HG03097 (cell line): Measurements from ENCODE around the gene ZNF664.

Source experiments
- ATAC-seq: cut with Tn5 transposase; IDR thresholded peaks from one replicate; pipeline ENCODE4 v1.9.1; 2021; ENCODE audit not compliant: unreplicated experiment, low FRiP score

Gene ZNF664

GRCh38 chr12:124006846-124007713, 34.1 kb downstream of the ZNF664 start:
- no peak for ATAC-seq

DNA sequence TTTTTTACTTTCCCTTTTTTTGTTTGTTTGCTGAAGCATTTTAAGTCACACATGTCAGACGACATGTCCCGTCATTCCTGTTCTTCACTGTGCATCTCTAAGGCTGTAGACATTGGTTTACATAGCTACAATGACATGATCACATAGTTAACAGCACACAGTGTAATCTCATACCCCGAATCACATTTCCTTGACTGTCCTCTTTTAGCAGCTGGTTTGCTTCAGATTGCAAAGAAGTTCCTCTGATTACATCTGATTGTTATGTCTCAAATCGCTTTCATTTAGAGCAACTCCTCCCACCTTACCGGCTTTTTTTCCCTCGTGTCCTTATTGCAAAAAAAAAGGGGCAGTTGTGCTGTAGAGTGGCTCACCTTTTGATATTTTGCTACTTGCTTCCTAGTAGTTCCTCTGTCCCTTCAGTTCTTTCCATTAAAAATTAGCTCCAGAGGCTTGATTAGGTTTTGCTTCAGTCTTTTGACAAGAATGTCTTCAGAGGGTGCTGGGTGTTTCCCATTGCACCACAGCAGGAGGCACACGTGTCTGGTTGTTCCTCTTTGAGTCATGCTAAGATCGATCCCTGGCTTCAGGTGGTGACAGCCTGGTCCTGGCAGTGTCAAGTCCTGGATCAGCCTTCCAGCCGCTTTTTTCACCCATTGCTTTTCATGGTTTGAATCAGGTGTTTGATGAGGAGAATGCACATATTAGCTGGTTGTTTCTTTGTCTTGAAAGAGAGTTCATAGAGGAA, 35.0 kb downstream of the ZNF664 start:
- no peak for ATAC-seq

GRCh38 chr12:124008595-124008994, 35.6 kb downstream of the ZNF664 start:
- no peak for ATAC-seq

- ATAC-seq = no peak
These were observed 36.8 kb downstream of the ZNF664 start for GRCh38 chr12:124009781-124010180.

GRCh38 chr12:124010687-124011086, 37.7 kb downstream of the ZNF664 start:
- no peak for ATAC-seq

- no peak for ATAC-seq
These were observed 38.6 kb downstream of the ZNF664 start for GRCh38 chr12:124011435-124012115.

- ATAC-seq = no peak
These were observed 40.1 kb downstream of the ZNF664 start for GRCh38 chr12:124013073-124013472.

GRCh38 chr12:124015494-124016461, 42.8 kb downstream of the ZNF664 start:
- ATAC-seq = no peak

DNA sequence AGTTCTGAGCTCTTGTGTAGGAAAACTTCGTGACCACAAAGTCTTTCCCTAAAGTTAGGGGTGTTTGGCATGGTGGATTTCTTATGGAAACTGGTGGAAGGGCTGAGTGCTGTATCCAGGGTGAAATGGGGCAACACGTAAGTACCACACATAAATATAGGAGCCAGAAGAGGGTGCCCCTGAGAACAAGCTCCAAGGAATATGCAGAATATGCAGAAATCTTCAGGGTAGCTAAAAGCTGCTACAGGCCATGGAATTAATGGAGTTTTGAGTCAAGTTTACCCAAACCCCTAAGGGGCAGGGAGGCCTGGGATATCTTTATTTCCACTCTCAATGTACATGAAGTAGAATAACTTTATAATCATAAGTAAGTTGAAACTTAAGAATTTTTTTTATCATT, 44.0 kb downstream of the ZNF664 start:
- ATAC-seq = no peak

GRCh38 chr12:124018539-124018938, 45.5 kb downstream of the ZNF664 start:
- ATAC-seq = no peak

DNA sequence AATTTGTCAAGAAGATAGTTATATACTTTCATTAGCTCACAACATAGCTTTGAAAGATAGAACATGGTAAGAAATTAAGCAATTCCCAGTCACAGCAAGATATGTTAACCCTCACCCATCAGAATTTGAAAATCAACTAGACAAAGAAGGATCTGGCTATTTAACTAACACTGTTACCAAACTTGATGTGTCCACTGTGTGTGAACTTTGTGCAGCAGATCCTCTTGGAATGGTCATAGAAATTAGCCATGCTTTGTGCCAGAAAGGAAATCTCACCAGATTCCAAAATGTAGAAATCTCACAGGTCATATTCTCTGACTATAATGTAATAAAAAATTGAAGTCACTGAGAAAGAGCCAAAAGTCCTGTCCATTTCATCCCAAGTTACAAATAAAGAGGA, 46.1 kb downstream of the ZNF664 start:
- no peak for ATAC-seq

- no peak for ATAC-seq
These were observed 47.5 kb downstream of the ZNF664 start for GRCh38 chr12:124020514-124020949.

DNA sequence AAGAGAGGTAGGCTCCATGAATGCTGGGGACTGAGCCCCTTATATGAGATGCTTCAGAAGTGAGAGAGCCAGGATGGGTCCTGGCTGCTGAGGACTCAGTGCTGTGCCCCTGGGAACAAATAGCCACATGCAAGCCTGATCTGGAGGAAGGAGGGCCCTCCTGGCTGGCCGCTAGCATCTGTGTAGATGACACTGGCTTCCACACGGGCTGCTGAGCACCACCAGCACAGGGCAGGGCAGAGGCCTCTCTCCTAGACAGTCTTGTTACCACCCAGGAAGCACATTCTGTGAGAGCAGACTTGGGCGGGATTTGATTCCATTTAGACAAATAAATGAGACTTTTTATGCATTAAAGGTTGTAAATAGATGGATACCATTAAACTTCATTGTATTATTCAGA, 48.0 kb downstream of the ZNF664 start:
- no peak for ATAC-seq

GRCh38 chr12:124022161-124022560, 49.1 kb downstream of the ZNF664 start:
- no peak for ATAC-seq

DNA sequence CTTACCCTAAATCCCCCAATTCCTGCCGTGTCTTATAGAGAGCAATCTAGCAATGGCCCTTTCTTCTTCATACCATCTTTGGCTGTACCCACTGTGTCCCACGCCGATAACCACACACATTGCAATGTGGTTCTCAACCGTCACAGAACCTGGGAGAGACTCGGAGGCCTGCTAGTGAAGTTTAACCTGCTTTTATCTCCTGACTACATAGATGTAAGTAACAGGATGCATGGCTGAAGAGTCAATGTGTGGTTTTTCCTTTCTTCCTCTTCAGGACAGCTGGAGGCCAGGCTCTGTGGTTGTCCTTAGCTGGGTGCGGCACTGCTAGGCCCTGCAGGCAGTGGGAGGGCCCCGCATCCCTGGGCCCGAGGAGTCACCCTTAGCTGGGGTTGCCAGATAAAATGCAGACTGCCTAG, 51.3 kb downstream of the ZNF664 start:
- ATAC-seq = no peak

DNA sequence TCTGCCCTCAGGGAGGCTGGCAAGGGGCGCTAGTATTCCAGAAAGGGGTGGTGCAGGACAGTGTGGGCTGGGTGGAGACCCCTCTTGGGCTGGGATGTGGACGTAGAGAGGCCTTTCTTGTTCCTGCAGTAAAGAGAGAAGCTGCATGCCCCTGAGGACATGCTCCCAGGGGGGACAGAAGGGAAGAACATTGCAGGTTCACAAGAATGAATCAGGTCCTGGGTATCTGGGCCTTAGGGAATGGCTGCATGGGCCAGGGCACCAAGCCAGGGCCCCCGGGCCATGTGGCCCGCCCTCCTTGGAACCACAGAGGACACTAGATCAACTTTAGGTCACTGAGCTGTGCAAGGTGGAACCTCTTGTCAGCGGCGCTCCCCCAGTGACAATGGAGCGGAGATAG, 51.8 kb downstream of the ZNF664 start:
- no peak for ATAC-seq

DNA sequence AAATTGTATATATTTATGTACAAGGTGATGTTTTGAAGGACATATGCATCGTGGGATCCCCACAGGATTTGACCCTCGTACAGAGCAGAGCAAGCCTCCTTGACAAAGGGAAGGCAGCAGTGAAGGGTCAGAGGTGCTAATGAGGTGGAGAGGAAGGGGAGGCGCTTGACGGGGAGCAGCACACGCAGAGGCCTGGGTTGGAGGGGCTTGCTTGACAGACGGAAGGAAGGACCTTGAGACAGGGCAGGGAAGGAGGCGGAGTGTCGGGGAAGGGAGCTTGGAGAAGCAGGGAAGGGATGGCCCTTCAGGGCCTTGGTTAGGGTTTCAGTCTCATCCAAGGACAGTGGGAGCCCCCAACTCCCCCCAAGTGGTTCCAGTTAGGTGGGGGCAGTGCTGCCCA, 52.6 kb downstream of the ZNF664 start:
- no peak for ATAC-seq

DNA sequence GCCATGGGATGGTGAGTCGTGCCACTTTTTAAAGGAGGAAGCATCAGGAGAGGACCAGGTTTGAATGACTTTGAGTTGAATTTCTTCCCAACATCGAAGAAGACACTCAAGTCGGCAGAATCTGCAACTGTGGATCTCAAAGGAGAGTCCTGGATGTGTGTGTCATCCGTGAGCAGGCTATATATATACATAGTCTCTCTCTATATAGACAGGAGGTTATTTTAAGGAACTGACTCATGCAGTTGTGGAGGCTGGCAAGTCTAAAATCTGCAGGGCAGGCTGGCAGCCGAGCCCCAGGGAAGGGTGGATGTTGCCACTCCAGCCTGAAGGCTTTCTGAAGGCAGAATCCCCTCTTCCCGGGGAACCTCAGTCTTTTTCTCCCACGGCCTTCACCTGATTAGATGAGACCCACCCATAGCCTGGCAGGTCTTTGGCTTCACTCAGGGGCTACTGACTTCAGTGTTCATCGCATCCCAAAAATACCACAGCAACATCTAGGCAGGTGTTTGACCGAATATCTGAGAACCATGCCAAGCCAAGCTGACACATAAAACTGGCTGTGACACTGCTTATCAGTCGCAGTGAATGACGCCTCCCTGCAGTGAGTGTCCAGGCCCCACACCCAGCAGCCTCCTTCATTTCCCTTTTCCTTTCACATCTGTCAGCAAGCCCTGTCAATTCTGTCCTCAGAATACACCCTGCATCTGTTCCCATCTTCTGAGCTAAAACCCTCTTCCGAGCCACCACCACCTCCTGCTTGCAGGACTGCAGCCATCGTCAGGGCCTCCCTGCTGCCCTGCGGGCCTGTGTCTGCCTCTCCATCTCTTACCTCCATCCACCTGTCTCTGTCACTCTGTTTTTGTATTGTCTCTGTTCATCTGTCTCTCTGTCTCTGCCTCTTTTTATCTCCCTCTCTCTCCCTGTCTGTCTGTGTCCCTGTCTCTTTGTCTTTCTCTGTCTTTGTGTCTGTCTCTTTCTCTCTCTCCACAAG, 54.0 kb downstream of the ZNF664 start:
- ATAC-seq = no peak
